ENCODE results near the gene UGT1A10.

UGT1A10 gene

GRCh38 chr2:233822101-233822771 is 186.0 kb downstream of the UGT1A10 start:
- Histone ChIP-seq H3K9me3 (ENCODE audit: insufficient read depth, low read depth, low read length) (no peaks in the 10 kb centered on the region), H3K27me3 (ENCODE audit: insufficient read depth, low read length, poor library complexity, severe bottlenecking) (no peaks in the 10 kb centered on the region), H3K36me3 (ENCODE audit: insufficient read depth, low read length) (no peaks in the 10 kb centered on the region), H4K20me1 (ENCODE audit: insufficient read depth, low read length, poor library complexity, severe bottlenecking) (no peaks in the 10 kb centered on the region), H3K79me2 (ENCODE audit: insufficient read depth, low read length) (no peaks in the 10 kb centered on the region), H3K9ac (ENCODE audit: low read depth, low read length, poor library complexity, severe bottlenecking) (no peak overlapping the region), H3K4me2 (ENCODE audit: low read depth, low read length, poor library complexity, severe bottlenecking) (no peak overlapping the region), H3K9me2 (replicated peaks; ENCODE audit: low read depth, low read length) (no peaks in the 10 kb centered on the region), H3K4me1 (ENCODE audit: insufficient read depth, low read length, poor library complexity, severe bottlenecking) (no peaks in the 10 kb centered on the region), H3F3A (ENCODE audit: low read depth) (no peaks in the 10 kb centered on the region), H2AFZ (ENCODE audit: low read length) (no peak overlapping the region), H3K4me3 (ENCODE audit: low read length, poor library complexity, severe bottlenecking) (no peak overlapping the region)
- no peak for TF ChIP-seq EZH2phosphoT487 (IDR thresholded peaks at IDR 0.05; ENCODE audit: borderline replicate concordance)
- TF ChIP-seq CTCF (conservative IDR thresholded peaks at IDR 0.05; ENCODE audit: low read length): no peak

All from Loucy (cell line).